GM21737 (cell line): ENCODE data around the gene ASB14.
"Not testable (repeated sequence)": the region's sequence is repeated elsewhere in the genome, so short reads cannot be mapped to it uniquely, and the experiment has no call there.

ENCODE experiments used
- ATAC-seq: cut with Tn5 transposase; IDR thresholded peaks from one replicate; pipeline ENCODE4 v1.9.1; 2021; ENCODE audit warnings: mild to moderate bottlenecking, moderate library complexity; ENCODE audit not compliant: unreplicated experiment

ASB14 gene

DNA sequence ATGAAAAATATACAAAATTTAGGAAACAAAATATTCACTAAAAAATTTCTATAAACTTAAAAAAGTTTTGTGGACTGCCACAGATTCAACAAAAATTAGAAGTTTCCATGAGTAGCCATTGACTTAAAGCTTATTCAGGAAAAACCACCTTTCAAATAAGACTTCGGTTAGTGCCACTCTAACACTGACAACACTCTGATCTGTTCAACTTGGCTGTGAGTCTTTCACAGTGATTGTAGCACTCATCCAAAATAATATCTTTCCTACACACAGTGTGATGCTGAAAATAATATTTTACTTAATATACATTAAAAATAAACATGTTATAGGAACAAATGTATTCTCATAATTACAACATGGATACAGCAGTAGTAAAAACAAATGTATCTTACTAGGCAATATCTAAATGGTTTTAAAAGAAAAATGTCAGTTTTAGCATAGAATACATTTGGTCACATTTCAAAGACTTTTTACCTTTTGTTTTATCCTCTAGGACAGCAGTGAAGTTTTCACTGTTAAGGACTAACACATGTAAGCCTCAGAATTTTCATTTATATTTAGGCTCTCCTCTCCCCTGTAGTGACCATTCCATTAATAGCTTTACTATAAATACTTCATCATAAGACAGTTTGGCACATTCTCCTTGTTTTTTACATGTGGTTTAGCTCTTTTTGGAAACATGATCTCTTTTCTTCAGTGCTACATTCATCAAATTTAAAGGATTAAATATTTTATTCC is at the start of gene ASB14:
ASB14 (minus strand) TSS at position 527 of the 738 bp plus-strand sequence. CDS start 652 bp downstream, outside the sequence.
- no peak for ATAC-seq

GRCh38 chr3:57339071-57339642 is 46.7 kb upstream of the ASB14 start:
- not testable (repeated sequence) for ATAC-seq

DNA sequence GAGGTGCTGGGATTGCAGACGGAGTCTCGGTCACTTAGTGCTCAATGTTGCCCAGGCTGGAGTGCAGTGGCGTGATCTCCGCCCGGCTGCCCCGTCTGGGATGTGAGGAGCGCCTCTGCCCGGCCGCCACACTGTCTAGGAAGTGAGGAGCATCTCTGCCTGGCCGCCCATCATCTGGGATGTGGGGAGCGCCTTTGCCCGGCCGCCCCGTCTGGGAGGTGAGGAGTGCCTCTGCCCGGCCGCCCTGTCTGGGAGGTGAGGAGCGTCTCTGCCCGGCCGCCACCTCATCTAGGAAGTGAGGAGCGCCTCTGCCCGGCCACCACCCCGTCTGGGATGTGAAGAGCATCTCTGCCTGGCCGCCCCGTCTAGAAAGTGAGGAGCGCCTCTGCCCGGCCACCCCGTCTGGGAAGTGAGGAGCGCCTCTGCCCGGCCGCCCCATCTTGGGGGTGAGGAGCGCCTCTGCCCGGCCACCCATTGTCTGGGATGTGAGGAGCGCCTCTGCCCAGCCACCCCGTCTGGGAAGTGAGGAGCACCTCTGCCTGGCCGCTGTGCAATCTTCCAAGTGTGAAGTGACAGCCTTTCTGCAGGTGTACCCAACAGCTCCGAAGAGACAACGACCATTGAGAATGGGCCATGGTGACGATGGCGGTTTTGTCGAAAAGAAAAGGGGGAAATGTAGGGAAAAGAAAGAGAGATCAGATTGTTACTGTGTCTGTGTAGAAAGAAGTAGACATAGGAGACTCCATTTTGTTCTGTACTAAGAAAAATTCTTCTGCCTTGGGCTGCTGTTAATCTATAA is 46.0 kb upstream of the ASB14 start:
- not testable (repeated sequence) for ATAC-seq

DNA sequence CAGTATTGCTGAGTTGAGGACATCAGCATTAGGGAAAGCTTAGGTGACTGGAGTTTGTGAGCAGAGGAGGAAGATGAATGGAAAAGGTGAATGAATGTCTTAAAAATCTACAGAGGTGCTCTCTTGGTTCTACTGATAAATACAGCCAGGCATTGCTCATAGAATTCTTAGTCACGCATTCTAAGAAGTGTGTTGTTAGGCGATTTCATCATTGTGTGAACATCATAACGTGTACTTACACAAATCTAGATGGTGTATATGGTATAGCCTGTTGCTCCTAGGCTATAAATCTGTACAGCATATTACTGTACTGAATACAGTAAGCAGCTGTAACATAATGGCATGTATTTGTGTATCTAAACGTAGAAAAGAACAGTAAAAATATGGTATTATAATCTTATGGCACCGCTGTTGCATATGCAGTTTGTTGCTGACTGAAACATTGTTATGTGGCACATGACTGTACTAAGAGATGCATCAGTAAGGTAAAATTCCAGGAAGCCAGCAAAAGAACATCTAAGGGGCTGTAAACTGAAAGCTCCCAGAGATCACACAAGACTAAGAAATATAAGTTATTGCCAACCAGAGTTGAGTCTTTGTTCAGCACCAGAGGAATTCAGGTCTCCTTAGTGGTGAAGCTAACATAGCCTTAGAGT is 42.9 kb upstream of the ASB14 start:
- ATAC-seq: no peak

DNA sequence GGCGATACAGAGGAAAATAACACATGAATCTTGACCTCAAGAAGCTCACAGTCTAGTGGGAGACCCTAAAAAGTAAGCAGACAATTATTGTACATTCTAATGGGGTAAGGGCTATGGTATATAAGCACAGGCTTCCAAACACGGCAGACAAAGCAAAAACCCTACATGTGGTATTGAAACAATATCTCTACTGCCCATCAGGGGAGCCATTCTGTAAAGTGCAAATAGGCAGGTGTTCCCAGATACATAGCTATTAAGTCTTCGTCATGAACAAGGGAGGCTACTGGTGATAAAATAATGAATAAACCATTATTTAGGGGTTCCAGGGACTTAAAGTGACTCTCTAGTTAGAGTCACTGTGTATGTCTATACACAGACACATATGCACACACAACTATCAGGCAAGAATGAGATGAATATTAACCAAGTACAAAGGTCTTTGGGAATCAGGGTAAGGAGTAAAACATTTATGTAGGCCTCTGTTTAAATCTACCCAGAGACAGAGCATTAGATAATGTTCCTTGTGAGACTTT is 38.7 kb upstream of the ASB14 start:
- no peak for ATAC-seq

- ATAC-seq: not testable (repeated sequence)
Observed at GRCh38 chr3:57326498-57326897, 34.0 kb upstream of the ASB14 start.

DNA sequence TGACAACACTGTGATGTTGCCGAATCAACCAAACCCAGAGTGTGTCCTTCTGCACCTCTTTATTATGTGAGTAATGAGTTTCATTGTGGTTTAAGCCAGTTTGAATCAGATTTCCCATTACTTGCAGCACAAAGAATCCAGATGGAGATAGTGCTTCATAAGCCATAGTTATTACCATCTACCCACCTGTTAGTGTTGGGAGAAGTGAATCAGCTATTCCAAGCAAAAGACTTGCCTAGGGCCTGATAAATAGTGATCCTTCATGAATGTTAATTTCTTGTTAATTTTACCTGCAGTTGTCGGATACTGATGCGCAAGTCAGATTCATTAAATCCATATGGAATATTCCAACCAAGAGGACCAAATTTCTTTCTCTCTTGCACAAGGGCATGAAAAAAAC is 21.7 kb upstream of the ASB14 start:
- no peak for ATAC-seq

GRCh38 chr3:57309769-57310360 is 17.4 kb upstream of the ASB14 start:
- no peak for ATAC-seq

DNA sequence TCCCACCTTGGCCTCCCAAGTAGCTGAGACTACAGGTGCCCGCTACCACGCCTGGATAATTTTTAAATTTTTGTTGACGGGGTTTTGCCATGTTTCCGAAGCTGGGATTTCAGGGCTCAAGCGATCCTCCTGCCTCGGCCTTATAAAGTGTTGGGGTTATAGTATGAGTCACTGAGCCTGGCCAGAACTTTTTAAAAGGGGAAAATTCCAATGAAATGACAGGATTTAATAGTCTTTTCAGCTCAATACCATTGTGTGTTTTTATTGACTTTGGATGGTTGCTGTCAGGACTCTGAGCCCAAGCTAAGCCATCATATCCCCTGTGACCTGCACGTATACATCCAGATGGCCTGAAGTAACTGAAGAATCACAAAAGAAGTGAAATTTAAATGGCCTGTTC is 11.0 kb upstream of the ASB14 start:
- ATAC-seq: not testable (repeated sequence)

GRCh38 chr3:57298041-57298440 is 5.6 kb upstream of the ASB14 start:
- ATAC-seq: no peak

DNA sequence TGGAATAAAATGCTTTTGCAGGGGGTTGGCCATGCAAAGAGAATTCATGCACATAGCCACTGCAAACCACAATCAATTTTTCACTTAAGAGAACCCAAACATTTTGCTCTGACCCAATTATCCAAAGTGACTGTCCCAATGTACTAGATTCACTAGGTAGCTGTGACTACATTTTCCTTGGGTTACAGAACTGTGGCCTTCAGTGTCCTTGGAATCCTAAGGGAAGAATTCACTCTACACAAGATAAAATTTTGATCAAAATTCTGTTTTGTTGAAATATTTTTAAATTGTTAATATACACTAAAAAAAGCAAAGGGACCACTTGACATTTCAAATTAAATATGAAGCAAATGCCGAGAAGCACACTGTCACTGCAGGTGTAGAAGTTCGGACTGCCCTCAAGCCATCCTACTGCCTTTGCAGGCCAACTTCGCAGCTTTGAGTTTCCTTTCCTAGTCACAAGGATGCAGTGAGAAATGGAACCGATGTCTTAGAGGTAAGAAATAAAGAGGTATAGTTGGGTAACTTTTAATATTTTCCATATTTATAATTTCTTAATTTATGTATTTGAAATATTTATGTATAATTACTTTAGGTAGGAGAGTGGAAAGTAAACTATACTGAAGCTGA is 527 bp upstream of the ASB14 start:
- no peak for ATAC-seq

DNA sequence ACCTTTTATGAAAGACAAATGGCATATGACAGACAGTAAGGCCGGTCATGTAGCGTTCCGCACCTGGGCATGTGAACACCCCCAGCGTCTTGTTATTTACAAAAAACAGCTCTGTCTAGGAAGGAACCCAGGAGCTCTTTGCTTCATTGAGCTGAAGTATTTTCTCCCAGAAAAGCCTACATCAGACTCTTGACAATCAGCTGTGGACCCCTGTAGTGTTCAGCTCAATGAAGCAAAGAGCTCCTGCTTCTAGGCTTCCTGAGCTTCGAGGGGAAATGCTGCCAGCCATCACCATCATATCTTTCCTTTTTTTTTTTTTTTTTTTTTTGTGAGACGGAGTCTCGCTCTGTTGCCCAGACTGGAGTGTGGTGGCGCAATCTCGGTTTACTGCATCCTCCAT is 4.1 kb downstream of the ASB14 start:
- ATAC-seq: no peak

DNA sequence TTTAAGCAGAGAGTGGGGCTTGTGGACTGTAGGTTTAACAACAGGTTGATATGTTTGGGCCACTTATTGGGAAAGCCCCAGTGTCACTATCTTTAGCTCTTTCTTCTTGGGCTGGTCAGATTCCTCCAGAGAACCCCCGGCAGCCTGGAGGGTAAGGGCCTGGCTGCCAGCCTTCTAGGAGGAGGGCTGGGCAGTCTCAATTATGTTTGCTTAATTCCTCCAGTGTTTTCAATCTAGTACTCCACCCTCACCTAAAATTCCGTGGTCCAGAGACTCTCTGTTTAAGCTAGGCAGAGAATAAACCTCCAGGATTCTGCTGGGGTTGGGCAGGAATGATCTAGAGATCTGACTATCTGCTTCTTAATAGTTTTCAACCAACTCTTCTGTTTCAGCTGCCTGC is 5.3 kb downstream of the ASB14 start:
- ATAC-seq: no peak

- no peak for ATAC-seq
Observed at GRCh38 chr3:57283334-57283733, 9.2 kb downstream of the ASB14 start.

- no peak for ATAC-seq
Observed at GRCh38 chr3:57281715-57282114, 10.8 kb downstream of the ASB14 start.

- ATAC-seq: no peak
Observed at GRCh38 chr3:57279685-57280084, 12.8 kb downstream of the ASB14 start.

DNA sequence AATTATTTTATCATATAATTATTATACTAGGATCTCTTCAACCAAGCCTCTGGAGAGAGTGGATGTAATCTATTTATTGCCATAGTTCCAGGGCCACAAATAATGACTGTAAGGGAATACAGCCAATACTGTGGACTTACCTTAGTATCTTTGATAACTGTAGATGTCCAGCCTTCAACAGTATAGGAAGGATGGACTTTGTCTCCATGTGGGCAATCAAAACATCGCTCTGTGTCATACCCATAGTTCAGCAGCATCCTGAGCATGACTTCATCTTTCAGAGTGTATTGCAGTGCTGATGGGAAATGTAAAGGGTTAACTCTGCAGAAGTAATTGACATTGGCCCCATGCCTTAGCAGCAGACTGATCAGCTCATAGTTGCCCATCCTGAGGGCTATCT is 14.2 kb downstream of the ASB14 start:
- no peak for ATAC-seq

GRCh38 chr3:57275393-57275792 is 17.1 kb downstream of the ASB14 start:
- no peak for ATAC-seq

- no peak for ATAC-seq
Observed at GRCh38 chr3:57274845-57275244, 17.6 kb downstream of the ASB14 start.

DNA sequence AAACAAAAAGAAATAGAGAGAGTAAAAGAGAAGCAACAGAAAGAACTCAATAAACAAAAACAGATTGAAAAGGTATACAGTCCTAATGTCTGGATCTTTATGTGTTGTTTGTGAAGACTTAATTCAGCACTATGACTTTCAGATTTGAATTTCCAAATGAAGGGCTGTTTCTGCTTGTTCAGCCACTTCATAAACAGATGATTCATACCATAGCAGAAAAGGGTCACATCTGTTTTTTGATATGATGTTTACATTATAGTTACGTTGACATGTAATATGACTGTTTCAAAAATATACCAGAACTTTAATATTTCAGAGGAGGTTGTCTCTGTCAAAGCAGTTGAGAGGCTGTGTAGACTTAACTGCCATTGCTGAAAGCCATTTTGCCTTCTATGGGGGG is 24.1 kb downstream of the ASB14 start:
- ATAC-seq: no peak
